ENCODE data around the gene STARD7. TPM values are rescaled to one million over a fixed set of nuclear protein-coding genes. Genes with fewer than 3 reads are reported as not detected.
A peak's percentile ranks its signal among the peaks of the same experiment; 100 is the strongest.
"Not testable (repeated sequence)": the region's sequence is repeated elsewhere in the genome, so short reads cannot be mapped to it uniquely, and the experiment has no call there.

Gene STARD7, protein sequence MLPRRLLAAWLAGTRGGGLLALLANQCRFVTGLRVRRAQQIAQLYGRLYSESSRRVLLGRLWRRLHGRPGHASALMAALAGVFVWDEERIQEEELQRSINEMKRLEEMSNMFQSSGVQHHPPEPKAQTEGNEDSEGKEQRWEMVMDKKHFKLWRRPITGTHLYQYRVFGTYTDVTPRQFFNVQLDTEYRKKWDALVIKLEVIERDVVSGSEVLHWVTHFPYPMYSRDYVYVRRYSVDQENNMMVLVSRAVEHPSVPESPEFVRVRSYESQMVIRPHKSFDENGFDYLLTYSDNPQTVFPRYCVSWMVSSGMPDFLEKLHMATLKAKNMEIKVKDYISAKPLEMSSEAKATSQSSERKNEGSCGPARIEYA
- polyA plus RNA-seq = 193 TPM

DNA sequence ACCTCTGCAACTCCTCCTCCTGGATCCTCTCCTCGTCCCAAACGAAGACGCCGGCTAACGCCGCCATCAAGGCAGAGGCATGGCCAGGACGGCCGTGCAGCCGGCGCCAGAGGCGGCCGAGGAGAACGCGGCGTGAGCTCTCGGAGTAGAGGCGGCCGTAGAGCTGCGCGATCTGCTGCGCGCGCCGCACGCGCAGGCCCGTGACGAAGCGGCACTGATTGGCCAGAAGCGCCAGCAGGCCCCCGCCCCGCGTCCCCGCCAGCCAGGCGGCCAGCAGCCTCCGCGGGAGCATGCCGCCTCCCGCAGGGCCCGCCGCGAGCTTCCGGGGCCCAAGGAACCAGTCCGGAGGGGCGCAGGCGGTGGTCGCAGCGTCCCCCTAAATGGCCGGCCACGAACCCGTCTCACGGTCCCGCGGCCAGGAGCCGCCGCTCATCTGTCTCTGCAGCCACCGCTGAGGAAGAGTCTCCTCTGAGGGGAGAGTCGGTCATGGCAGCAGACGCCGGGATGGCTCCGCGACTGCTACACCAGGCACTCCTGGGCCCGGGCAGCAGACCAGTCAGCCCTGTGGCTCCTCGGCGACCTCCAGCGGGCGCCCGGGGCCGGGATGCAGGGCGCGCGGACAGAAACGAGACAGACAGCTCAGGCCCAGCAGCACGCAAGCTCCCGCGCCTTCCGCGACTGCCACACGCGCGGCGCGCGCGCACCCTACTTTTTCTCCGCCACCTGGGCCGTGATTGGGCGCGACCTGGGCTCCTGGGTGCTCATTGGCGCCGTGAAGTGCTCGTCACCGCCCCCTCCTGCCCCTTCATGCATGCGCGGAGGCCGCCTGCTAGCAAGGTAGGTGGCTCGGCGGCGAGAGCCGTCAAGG, at the start of gene STARD7:
TSS of gene STARD7 (minus strand) at position 685 of the 868 bp plus-strand sequence. CDS start at position 292, 393 bp downstream.
- no peaks in the 10 kb centered on the region for H3K9me3 Mint-ChIP-seq

DNA sequence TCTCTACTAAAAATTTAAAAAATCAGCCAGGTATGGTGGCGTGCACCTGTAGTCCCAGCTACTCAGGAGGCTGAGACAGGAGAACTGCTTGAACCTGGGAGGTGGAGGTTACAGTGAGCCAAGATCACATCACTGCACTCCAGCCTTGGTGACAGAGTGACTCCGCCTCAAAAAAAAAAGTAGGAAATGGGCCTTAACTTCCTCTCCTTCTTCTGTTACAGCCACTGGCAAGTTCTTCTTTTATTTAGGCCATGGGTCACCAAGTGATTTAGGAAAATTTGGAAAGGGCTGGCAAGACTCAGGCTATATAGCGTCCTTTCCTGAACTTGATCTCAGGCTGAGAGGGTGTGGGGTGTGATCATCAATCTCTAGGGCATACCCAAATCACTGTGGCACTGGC, 49.1 kb upstream of the STARD7 start:
- H3K27me3 Mint-ChIP-seq, H3K9me3 Mint-ChIP-seq: not testable (repeated sequence)
- Mint-ChIP-seq H3K4me3 (peak overlapping the region in 2 of 4 donors; percentile 28 to 74), H3K27ac (peak overlapping the region in 2 of 3 donors; percentile 81 to 88), H3K36me3 (peaks cover 11% of the 10 kb centered on the region), H3K4me1 (peaks cover 40 to 43% (median 42%) of the 10 kb centered on the region in 3 donors)

More for the DNA sequence above, at the start of gene STARD7:
- peaks cover 49 to 59% (median 58%) of the 10 kb centered on the region in 3 donors for H3K4me1 Mint-ChIP-seq
- H3K27ac Mint-ChIP-seq = peak within 1 kb of the TSS; percentile 92 to 94 (median 92)
- H3K4me3 Mint-ChIP-seq = peak within 1 kb of the TSS; percentile 93 to 99 (median 96)
- no peaks in the 10 kb centered on the region for H3K27me3 Mint-ChIP-seq
- peaks cover 5% of the 10 kb centered on the region for H3K36me3 Mint-ChIP-seq

DNA sequence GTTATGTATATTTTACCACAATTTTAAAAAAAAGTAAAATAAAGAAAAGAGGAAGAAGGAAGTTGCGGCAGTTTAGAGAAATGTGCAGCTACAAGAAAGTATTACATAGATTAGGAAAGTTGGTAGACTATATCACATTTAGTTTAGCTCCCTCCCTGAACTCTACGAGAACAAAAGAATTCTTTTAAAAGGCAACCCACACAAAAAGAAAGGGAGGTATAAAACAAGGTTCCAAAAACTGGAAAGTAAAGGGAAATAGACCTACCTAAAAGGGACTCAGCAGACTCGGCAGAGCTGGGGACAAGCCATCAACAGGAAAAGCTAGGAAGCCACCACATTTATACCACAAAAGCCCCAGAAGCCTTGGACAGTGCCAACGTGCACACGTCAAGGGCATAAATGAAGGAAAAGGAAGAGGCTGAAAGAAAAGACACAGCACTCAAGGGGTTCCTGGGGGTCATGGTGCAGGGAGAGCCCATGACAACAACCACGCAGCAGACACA, 48.0 kb upstream of the STARD7 start:
- H3K36me3 Mint-ChIP-seq = peaks cover 11% of the 10 kb centered on the region
- no peaks in the 10 kb centered on the region for H3K9me3 Mint-ChIP-seq
- peaks cover 40 to 42% (median 40%) of the 10 kb centered on the region in 3 donors for H3K4me1 Mint-ChIP-seq
- H3K27ac Mint-ChIP-seq = peak overlapping the region; percentile 59 to 94 (median 89)
- no peaks in the 10 kb centered on the region for H3K27me3 Mint-ChIP-seq
- peak overlapping the region in 3 of 4 donors; percentile 27 to 91 (median 39) for H3K4me3 Mint-ChIP-seq

- Mint-ChIP-seq H3K4me3 (no peak overlapping the region), H3K4me1 (peaks cover 25 to 35% (median 28%) of the 10 kb centered on the region in 3 donors), H3K9me3 (no peaks in the 10 kb centered on the region), H3K27ac (peak overlapping the region in 1 of 3 donors; percentile 97), H3K27me3 (no peaks in the 10 kb centered on the region), H3K36me3 (peaks cover 9% of the 10 kb centered on the region)
These were observed 45.9 kb upstream of the STARD7 start for GRCh38 chr2:96254571-96254970.

DNA sequence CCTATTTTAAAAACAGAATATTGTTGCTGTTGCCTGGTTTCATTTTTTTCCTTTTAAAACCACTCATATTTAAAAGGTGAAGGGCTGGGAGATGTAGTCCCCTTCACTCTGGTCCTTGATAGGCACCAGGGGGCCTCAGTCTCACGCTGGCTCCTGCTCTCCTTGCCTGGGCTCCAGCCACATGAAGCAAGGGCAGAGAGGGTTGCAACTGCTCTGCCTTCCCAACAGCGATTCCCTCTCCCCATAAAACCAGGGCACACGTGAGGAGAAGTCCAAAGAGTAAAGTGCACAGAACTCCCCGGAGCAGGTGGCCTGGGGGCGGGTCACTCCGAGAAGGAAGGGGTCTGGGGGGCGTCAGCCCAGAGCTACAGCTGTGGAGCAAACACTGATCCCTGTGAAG, 44.4 kb upstream of the STARD7 start:
- peaks cover 8% of the 10 kb centered on the region for H3K36me3 Mint-ChIP-seq
- no peaks in the 10 kb centered on the region for H3K9me3 Mint-ChIP-seq
- H3K4me1 Mint-ChIP-seq = peaks cover 15 to 24% (median 16%) of the 10 kb centered on the region in 3 donors
- no peaks in the 10 kb centered on the region for H3K27me3 Mint-ChIP-seq
- H3K4me3 Mint-ChIP-seq = no peak overlapping the region
- H3K27ac Mint-ChIP-seq = no peak overlapping the region

DNA sequence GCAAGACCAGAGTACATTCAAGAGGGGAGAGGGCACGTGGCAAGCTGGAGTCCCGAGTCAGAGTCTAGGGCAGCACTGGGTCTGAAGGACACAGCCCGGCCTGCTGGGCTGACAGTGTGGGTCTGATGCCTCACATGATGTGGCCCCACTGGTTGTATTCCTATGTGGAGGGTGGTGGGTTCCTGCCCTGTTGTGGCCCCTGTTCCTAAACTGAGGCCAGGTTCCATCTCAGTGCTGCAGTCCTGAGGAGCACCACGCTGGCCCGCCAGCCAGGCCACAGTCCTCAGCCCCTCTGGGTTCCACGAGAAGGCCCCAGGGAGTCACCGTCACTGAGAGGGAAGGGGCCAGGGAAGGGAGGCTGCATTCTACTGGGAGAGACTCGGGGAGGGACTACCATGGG, 43.9 kb upstream of the STARD7 start:
- H3K4me3 Mint-ChIP-seq = no peak overlapping the region
- H3K9me3 Mint-ChIP-seq = no peaks in the 10 kb centered on the region
- peaks cover 11 to 19% (median 14%) of the 10 kb centered on the region in 3 donors for H3K4me1 Mint-ChIP-seq
- H3K36me3 Mint-ChIP-seq = peaks cover 8% of the 10 kb centered on the region
- no peaks in the 10 kb centered on the region for H3K27me3 Mint-ChIP-seq
- H3K27ac Mint-ChIP-seq = peak overlapping the region in 1 of 3 donors; percentile 49

DNA sequence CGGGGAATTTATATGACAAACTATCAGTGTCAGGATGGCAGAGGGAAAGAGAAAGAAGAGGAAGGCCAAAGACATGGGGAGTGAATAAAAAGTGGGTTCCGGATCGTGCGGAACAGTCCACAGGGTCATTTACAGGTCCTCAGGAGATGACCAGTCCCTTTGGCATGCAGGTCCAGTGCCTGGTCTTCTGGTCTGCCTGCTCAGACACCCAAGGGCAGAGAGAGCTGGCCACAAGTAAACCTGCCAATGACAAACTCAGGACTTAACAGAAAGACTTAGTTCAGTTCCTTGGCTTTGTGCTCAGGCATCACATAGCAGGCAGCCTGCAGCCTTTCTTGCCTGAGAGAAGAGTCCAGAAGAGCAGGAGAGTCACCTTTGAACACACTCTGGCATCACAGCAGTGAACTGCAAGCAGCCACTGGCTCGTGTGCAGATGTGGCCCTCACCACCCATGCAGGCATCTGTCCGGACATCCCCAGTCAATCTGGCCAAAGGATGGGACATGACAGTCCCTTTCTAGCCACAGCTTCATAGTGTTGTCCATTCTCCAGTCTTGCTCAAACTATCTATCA, 43.2 kb upstream of the STARD7 start:
- Mint-ChIP-seq H3K4me3 (no peak overlapping the region), H3K27ac (peak overlapping the region in 1 of 3 donors; percentile 49), H3K4me1 (peaks cover 11 to 16% (median 15%) of the 10 kb centered on the region in 3 donors), H3K9me3 (no peaks in the 10 kb centered on the region), H3K36me3 (peaks cover 9% of the 10 kb centered on the region), H3K27me3 (no peaks in the 10 kb centered on the region)

DNA sequence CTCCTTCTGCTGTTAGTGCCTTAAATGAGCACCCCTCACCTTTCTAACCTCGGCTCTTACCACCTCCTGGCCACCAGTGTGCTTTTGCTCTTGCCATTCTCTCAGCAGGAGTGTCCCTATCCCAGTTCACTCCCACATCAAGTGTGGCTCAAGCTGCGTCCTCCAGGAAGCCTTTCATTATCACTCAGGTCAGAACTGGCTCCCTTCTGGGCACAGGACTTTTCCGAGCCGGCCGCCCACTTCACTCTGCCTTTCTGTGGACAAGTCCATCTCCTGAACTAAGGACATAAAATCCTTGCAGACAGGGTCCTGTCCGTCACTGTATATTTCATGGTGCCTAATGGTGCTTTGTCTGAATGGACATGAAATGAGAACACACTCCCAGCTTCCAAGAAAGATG, 41.6 kb upstream of the STARD7 start:
- H3K4me1 Mint-ChIP-seq = peaks cover 14 to 22% (median 18%) of the 10 kb centered on the region in 3 donors
- no peaks in the 10 kb centered on the region for H3K27me3 Mint-ChIP-seq
- peaks cover 14% of the 10 kb centered on the region for H3K36me3 Mint-ChIP-seq
- no peaks in the 10 kb centered on the region for H3K9me3 Mint-ChIP-seq
- peak overlapping the region in 2 of 3 donors; percentile 55 to 95 for H3K27ac Mint-ChIP-seq
- no peak overlapping the region for H3K4me3 Mint-ChIP-seq

- Mint-ChIP-seq H3K9me3 (no peaks in the 10 kb centered on the region), H3K27me3 (no peaks in the 10 kb centered on the region), H3K36me3 (peaks cover 14% of the 10 kb centered on the region), H3K4me3 (no peak overlapping the region), H3K4me1 (peaks cover 14 to 23% (median 21%) of the 10 kb centered on the region in 3 donors), H3K27ac (peak overlapping the region in 2 of 3 donors; percentile 15 to 95)
These were observed 41.0 kb upstream of the STARD7 start for GRCh38 chr2:96249654-96250053.

GRCh38 chr2:96248624-96249023, 40.0 kb upstream of the STARD7 start:
- Mint-ChIP-seq H3K4me1 (peaks cover 16 to 24% (median 22%) of the 10 kb centered on the region in 3 donors), H3K9me3 (no peaks in the 10 kb centered on the region), H3K27ac (no peak overlapping the region), H3K4me3 (no peak overlapping the region), H3K36me3 (peaks cover 11% of the 10 kb centered on the region), H3K27me3 (no peaks in the 10 kb centered on the region)

DNA sequence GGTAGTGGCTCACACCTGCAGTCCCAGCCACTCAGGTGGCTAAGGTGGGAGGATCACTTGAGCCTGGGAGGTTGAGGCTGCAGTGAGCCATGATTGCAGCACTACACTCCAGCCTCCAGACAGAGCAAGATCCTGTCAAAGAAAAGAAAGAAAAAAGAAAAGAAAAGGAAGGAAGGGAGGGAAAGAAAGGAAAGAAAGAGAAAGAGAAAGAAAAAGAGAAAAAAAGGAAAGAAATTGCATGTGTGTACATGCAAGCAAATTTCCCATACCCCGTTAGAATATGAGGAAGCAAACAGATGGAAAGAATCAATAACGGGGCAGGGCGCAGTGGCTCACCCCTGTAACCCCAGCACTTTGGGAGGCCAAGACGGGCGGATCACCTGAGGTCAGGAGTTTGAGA, 39.3 kb upstream of the STARD7 start:
- Mint-ChIP-seq H3K27me3 (no peaks in the 10 kb centered on the region), H3K4me3 (peak overlapping the region in 2 of 4 donors; percentile 45 to 54), H3K4me1 (peaks cover 16 to 24% (median 22%) of the 10 kb centered on the region in 3 donors), H3K9me3 (no peaks in the 10 kb centered on the region), H3K27ac (peak overlapping the region in 1 of 3 donors; percentile 86), H3K36me3 (peaks cover 8% of the 10 kb centered on the region)

- Mint-ChIP-seq H3K36me3 (peaks cover 8% of the 10 kb centered on the region), H3K27me3 (no peaks in the 10 kb centered on the region), H3K4me1 (peaks cover 24 to 30% (median 27%) of the 10 kb centered on the region in 3 donors), H3K27ac (peak overlapping the region in 1 of 3 donors; percentile 82), H3K4me3 (no peak overlapping the region), H3K9me3 (no peaks in the 10 kb centered on the region)
These were observed 38.4 kb upstream of the STARD7 start for GRCh38 chr2:96247009-96247408.

GRCh38 chr2:96245609-96246390, 37.2 kb upstream of the STARD7 start:
- peak overlapping the region; percentile 13 to 69 (median 68) for H3K27ac Mint-ChIP-seq
- peaks cover 35 to 41% (median 38%) of the 10 kb centered on the region in 3 donors for H3K4me1 Mint-ChIP-seq
- no peaks in the 10 kb centered on the region for H3K9me3 Mint-ChIP-seq
- peaks cover 8% of the 10 kb centered on the region for H3K36me3 Mint-ChIP-seq
- H3K27me3 Mint-ChIP-seq = no peaks in the 10 kb centered on the region
- peak overlapping the region in 1 of 4 donors; percentile 65 for H3K4me3 Mint-ChIP-seq

- Mint-ChIP-seq H3K36me3 (peaks cover 8% of the 10 kb centered on the region), H3K4me1 (peaks cover 31 to 42% (median 40%) of the 10 kb centered on the region in 3 donors), H3K27me3 (no peaks in the 10 kb centered on the region), H3K27ac (peak overlapping the region in 1 of 3 donors; percentile 81), H3K4me3 (no peak overlapping the region), H3K9me3 (no peaks in the 10 kb centered on the region)
These were observed 35.2 kb upstream of the STARD7 start for GRCh38 chr2:96243843-96244242.

Data from IgD-negative memory B cell (primary cell).